Endodermal cell (in vitro differentiated cells): ENCODE results near the gene SUMF2. TPM values are rescaled to one million over a fixed set of nuclear protein-coding genes. Genes with fewer than 3 reads are reported as not detected.
A peak's percentile ranks its signal among the peaks of the same experiment; 100 is the strongest.
"Not testable (repeated sequence)": the region's sequence is repeated elsewhere in the genome, so short reads cannot be mapped to it uniquely, and the experiment has no call there.

ENCODE experiments used
- DNase-seq: peaks from one replicate; pipeline ENCODE4 v3.0.0-alpha.2; 2017
- H3K27ac ChIP-seq: 2 replicates; pipeline ENCODE4 v1.5.1; 2013; ENCODE audit warnings: mild to moderate bottlenecking, low read depth, low read length, moderate library complexity
- H3K27me3 ChIP-seq: 2 replicates; pipeline ENCODE4 v1.6.1; 2013; ENCODE audit warnings: mild to moderate bottlenecking, low read length, moderate library complexity; ENCODE audit not compliant: insufficient read depth, control insufficient read depth, poor library complexity, severe bottlenecking
- H3K36me3 ChIP-seq: 2 replicates; pipeline ENCODE4 v1.7.0; 2013; ENCODE audit warnings: mild to moderate bottlenecking, low read length, moderate library complexity; ENCODE audit not compliant: control insufficient read depth, insufficient read depth
- H3K4me1 ChIP-seq: one replicate; pipeline ENCODE4 v1.7.0; 2013; ENCODE audit warnings: low read length; ENCODE audit not compliant: control insufficient read depth, insufficient read depth
- H3K4me3 ChIP-seq: 2 replicates; pipeline ENCODE4 v1.5.1; 2013; ENCODE audit warnings: mild to moderate bottlenecking, low read length, moderate library complexity
- H3K9ac ChIP-seq: 2 replicates; pipeline ENCODE4 v1.6.1; 2013; ENCODE audit warnings: mild to moderate bottlenecking, low read length, moderate library complexity; ENCODE audit not compliant: poor library complexity, severe bottlenecking; ENCODE audit errors: extremely low read depth
- H3K9me3 ChIP-seq: 2 replicates; pipeline ENCODE4 v1.6.1; 2013; ENCODE audit warnings: mild to moderate bottlenecking, low read length, moderate library complexity; ENCODE audit not compliant: control insufficient read depth
- H3K27ac Mint-ChIP-seq: 2 replicates; pipeline ENCODE4 v1.8.0; 2020; ENCODE audit warnings: mixed read lengths
- H3K27me3 Mint-ChIP-seq: 2 replicates; pipeline ENCODE4 v1.8.0; 2021; ENCODE audit warnings: mild to moderate bottlenecking, mixed read lengths; ENCODE audit not compliant: insufficient read depth
- H3K36me3 Mint-ChIP-seq: 2 replicates; pipeline ENCODE4 v1.8.0; 2020; ENCODE audit warnings: low read depth, mixed read lengths
- H3K4me1 Mint-ChIP-seq: 2 replicates; pipeline ENCODE4 v1.8.0; 2020; ENCODE audit warnings: mixed read lengths
- H3K4me3 Mint-ChIP-seq: 2 replicates; pipeline ENCODE4 v1.8.0; 2020; ENCODE audit warnings: mild to moderate bottlenecking, moderate library complexity, mixed read lengths
- H3K9me3 Mint-ChIP-seq: 2 replicates; pipeline ENCODE4 v1.8.0; 2020; ENCODE audit warnings: mild to moderate bottlenecking, mixed read lengths
- CTCF ChIP-seq: fragments of 200-600 bp; sonication (generic); conservative IDR thresholded peaks from 2 replicates; pipeline ENCODE4 v1.5.0; 2021; ENCODE audit warnings: antibody characterized with exemption, mild to moderate bottlenecking
- WGBS, 2 experiments: methylation state at CpG; one replicate each; pipeline versions ENCODE4 v1.1.5 to v1.1.7; 2013; ENCODE audit warnings: missing lambda C conversion rate in 2 of 2, mixed read lengths in 1 of 2; ENCODE audit not compliant: insufficient coverage in 1 of 2, insufficient read length in 1 of 2; 5-methylcytosine and 5-hydroxymethylcytosine counted together
- total RNA-seq, 2 donors: library from RNA; stranded (reverse); fragmentation: NEBNext Ultra II Directional in 1 of 2; extraction: Animal tissue kit (Norgen Biotek cat#: 25700) in 1 of 2; gene quantifications; 2 replicates in 1 of 2; 3 replicates in 1 of 2; pipeline ENCODE4 v1.2.1, GENCODE V29; 2021

The SUMF2 gene
- total RNA-seq, 2 donors from 2014 or later: 122 to 133 TPM

- Mint-ChIP-seq H3K4me3 (no peak overlapping the region), H3K9me3 (no peaks in the 10 kb centered on the region), H3K36me3 (peaks cover 47% of the 10 kb centered on the region), H3K27me3 (no peaks in the 10 kb centered on the region), H3K27ac (no peak overlapping the region), H3K4me1 (no peaks in the 10 kb centered on the region)
- Histone ChIP-seq H3K36me3 (peaks cover 38% of the 10 kb centered on the region), H3K4me3 (no peak overlapping the region), H3K27ac (no peak overlapping the region), H3K9me3 (no peaks in the 10 kb centered on the region), H3K27me3 (no peaks in the 10 kb centered on the region), H3K4me1 (no peaks in the 10 kb centered on the region), H3K9ac (no peak overlapping the region)
- TF ChIP-seq CTCF: no peak
- 90 to 96% methylated on average over 8 of the region's 8 CpGs for WGBS, 2 experiments
- no peak for DNase-seq
Observed at GRCh38 chr7:56030340-56030739, 33.7 kb upstream of the SUMF2 start.

- not testable (repeated sequence) for H3K27ac ChIP-seq, H3K9me3 Mint-ChIP-seq
Observed at GRCh38 chr7:56031556-56031955, 32.5 kb upstream of the SUMF2 start.

GRCh38 chr7:56032578-56032977 lies 31.5 kb upstream of the SUMF2 start:
- not testable (repeated sequence) for H3K4me1 Mint-ChIP-seq, DNase-seq, H3K4me1 ChIP-seq, H3K9me3 ChIP-seq, H3K27ac Mint-ChIP-seq, H3K27me3 Mint-ChIP-seq, H3K9me3 Mint-ChIP-seq, H3K27me3 ChIP-seq, H3K9ac ChIP-seq, H3K27ac ChIP-seq
- Mint-ChIP-seq H3K4me3 (peak overlapping the region; percentile 64), H3K36me3 (peaks cover 37% of the 10 kb centered on the region)
- WGBS, 2 experiments: 96 to 98% methylated on average over 3 to 6 of the region's 7 CpGs
- H3K36me3 ChIP-seq: peaks cover 32% of the 10 kb centered on the region
- H3K4me3 ChIP-seq: peak overlapping the region; percentile 88

More at GRCh38 chr7:56031556-56031955, 32.5 kb upstream of the SUMF2 start:
- not testable (repeated sequence) for DNase-seq, H3K9me3 ChIP-seq, H3K4me1 ChIP-seq, H3K27me3 ChIP-seq, H3K27me3 Mint-ChIP-seq, H3K27ac Mint-ChIP-seq, H3K4me3 ChIP-seq, H3K4me3 Mint-ChIP-seq, H3K4me1 Mint-ChIP-seq, H3K9ac ChIP-seq
- WGBS, 2 experiments: 81 to 92% methylated on average over 7 to 8 of the region's 8 CpGs
- peaks cover 38% of the 10 kb centered on the region for H3K36me3 ChIP-seq
- H3K36me3 Mint-ChIP-seq: peaks cover 41% of the 10 kb centered on the region

GRCh38 chr7:56033671-56034432 lies 30.2 kb upstream of the SUMF2 start:
- no peaks in the 10 kb centered on the region for H3K4me1 Mint-ChIP-seq
- 1 to 4% methylated on average over 9 to 27 of the region's 27 CpGs for WGBS, 2 experiments
- no peaks in the 10 kb centered on the region for H3K9me3 ChIP-seq
- peak overlapping the region; percentile 88 for H3K4me3 ChIP-seq
- DNase-seq: peak; percentile 96
- no peaks in the 10 kb centered on the region for H3K4me1 ChIP-seq
- H3K36me3 ChIP-seq: peaks cover 20% of the 10 kb centered on the region
- peak overlapping the region; percentile 64 for H3K4me3 Mint-ChIP-seq
- peak overlapping the region; percentile 83 for H3K27ac Mint-ChIP-seq
- H3K27ac ChIP-seq: peak overlapping the region; percentile 39
- H3K9me3 Mint-ChIP-seq: no peaks in the 10 kb centered on the region
- TF ChIP-seq CTCF: peak; percentile 69
- H3K9ac ChIP-seq: peak overlapping the region; percentile 78
- H3K27me3 ChIP-seq: no peaks in the 10 kb centered on the region
- no peaks in the 10 kb centered on the region for H3K27me3 Mint-ChIP-seq
- peaks cover 28% of the 10 kb centered on the region for H3K36me3 Mint-ChIP-seq
